CD14-positive monocyte (primary cell): ENCODE measurements around the gene MGAT5B. TPM values are rescaled to one million over a fixed set of nuclear protein-coding genes. Genes with fewer than 3 reads are reported as not detected.

Experiments
- DNase-seq, 3 donors: peaks; one replicate each; pipeline ENCODE4 v3.0.0-alpha.2; 2011 to 2022
- H2AFZ ChIP-seq: 2 replicates; pipeline ENCODE4 v1.6.0; 2012; ENCODE audit warnings: mild to moderate bottlenecking, low read depth, low read length, inconsistent platforms; ENCODE audit not compliant: insufficient read depth, poor library complexity, severe bottlenecking
- H3K27ac ChIP-seq, 2 donors: 1 replicate in 1 of 2; 2 replicates in 1 of 2; pipeline ENCODE4 v1.5.1; 2012 to 2013; ENCODE audit warnings: low read length in 2 of 2, control low read depth in 1 of 2, inconsistent platforms in 1 of 2, low read depth in 1 of 2, mild to moderate bottlenecking in 1 of 2
- H3K27me3 ChIP-seq, 2 donors: one replicate each; pipeline versions ENCODE4 v1.6.0 to v1.6.1; 2011 to 2013; ENCODE audit warnings: low read length in 2 of 2; ENCODE audit not compliant: control insufficient read depth in 2 of 2, insufficient read depth in 2 of 2
- H3K36me3 ChIP-seq, 2 donors: replicated peaks in 1 of 2; 1 replicate in 1 of 2; 2 replicates in 1 of 2; pipeline versions ENCODE4 v1.5.1 to v1.6.1; 2012 to 2013; ENCODE audit warnings: low read length in 2 of 2, control low read depth in 1 of 2, inconsistent platforms in 1 of 2, mild to moderate bottlenecking in 1 of 2; ENCODE audit not compliant: insufficient read depth in 2 of 2, control insufficient read depth in 1 of 2
- H3K4me1 ChIP-seq, 2 donors: 1 replicate in 1 of 2; 2 replicates in 1 of 2; pipeline versions ENCODE4 v1.5.1 to v1.6.1; 2012 to 2013; ENCODE audit warnings: low read length in 2 of 2, control low read depth in 1 of 2, inconsistent platforms in 1 of 2, mild to moderate bottlenecking in 1 of 2, moderate library complexity in 1 of 2; ENCODE audit not compliant: insufficient read depth in 2 of 2, control insufficient read depth in 1 of 2
- H3K4me2 ChIP-seq: replicated peaks from 2 replicates; pipeline ENCODE3; 2012; ENCODE audit warnings: low read length, moderate library complexity, mild to moderate bottlenecking; ENCODE audit not compliant: poor library complexity, severe bottlenecking; ENCODE audit errors: extremely low read depth
- H3K4me3 ChIP-seq, 3 experiments: fragments of 200-600 bp in 1 of 3; sonication (generic) in 1 of 3; replicated peaks in 1 of 3; 1 replicate in 2 of 3; 2 replicates in 1 of 3; pipeline ENCODE4 v1.5.1; 2011 to 2013; ENCODE audit warnings: low read length in 3 of 3, mild to moderate bottlenecking in 3 of 3, control low read depth in 2 of 3, low read depth in 2 of 3, inconsistent platforms in 1 of 3, moderate library complexity in 1 of 3
- H3K79me2 ChIP-seq: 2 replicates; pipeline ENCODE4 v1.6.0; 2012; ENCODE audit warnings: mild to moderate bottlenecking, control low read depth, inconsistent platforms, low read length, moderate library complexity; ENCODE audit not compliant: insufficient read depth
- H3K9ac ChIP-seq: 2 replicates; pipeline ENCODE4 v1.6.0; 2017; ENCODE audit warnings: low read length, mild to moderate bottlenecking; ENCODE audit not compliant: insufficient read depth, poor library complexity, severe bottlenecking
- H3K9me3 ChIP-seq, 2 donors: replicated peaks in 1 of 2; 1 replicate in 1 of 2; 2 replicates in 1 of 2; pipeline versions ENCODE4 v1.5.1 to v1.6.1; 2012 to 2013; ENCODE audit warnings: low read length in 2 of 2, control low read depth in 1 of 2; ENCODE audit not compliant: control insufficient read depth in 1 of 2, insufficient read depth in 1 of 2
- H4K20me1 ChIP-seq: 2 replicates; pipeline ENCODE4 v1.6.0; 2012; ENCODE audit warnings: mild to moderate bottlenecking, low read length, control low read depth, moderate library complexity; ENCODE audit not compliant: insufficient read depth
- H3K27ac Mint-ChIP-seq, 7 donors: one replicate each; pipeline ENCODE4 v1.8.0; 2020; ENCODE audit warnings: mild to moderate bottlenecking in 7 of 7, mixed read lengths in 7 of 7, moderate library complexity in 6 of 7, inconsistent platforms in 2 of 7
- H3K27me3 Mint-ChIP-seq, 3 donors: one replicate each; pipeline ENCODE4 v1.8.0; 2021 to 2022; ENCODE audit warnings: low read depth in 3 of 3, mild to moderate bottlenecking in 3 of 3, mixed read lengths in 3 of 3, moderate library complexity in 3 of 3, inconsistent platforms in 1 of 3
- H3K36me3 Mint-ChIP-seq, 2 donors: one replicate each; pipeline ENCODE4 v1.8.0; 2020; ENCODE audit warnings: mixed read lengths in 2 of 2, inconsistent platforms in 1 of 2, mild to moderate bottlenecking in 1 of 2
- H3K4me1 Mint-ChIP-seq: one replicate; pipeline ENCODE4 v1.8.0; 2020; ENCODE audit warnings: mild to moderate bottlenecking, mixed read lengths
- H3K4me3 Mint-ChIP-seq, 2 donors: one replicate each; pipeline ENCODE4 v1.8.0; 2020; ENCODE audit warnings: mild to moderate bottlenecking in 2 of 2, mixed read lengths in 2 of 2, moderate library complexity in 1 of 2
- H3K9me3 Mint-ChIP-seq, 7 donors: one replicate each; pipeline ENCODE4 v1.8.0; 2020 to 2022; ENCODE audit warnings: mixed read lengths in 7 of 7, mild to moderate bottlenecking in 6 of 7, moderate library complexity in 6 of 7, inconsistent platforms in 2 of 7
- CTCF ChIP-seq: fragments of 200-600 bp; IDR thresholded peaks from one replicate; pipeline ENCODE4 v1.8.0; 2022; ENCODE audit warnings: antibody characterized with exemption, mild to moderate bottlenecking
- WGBS: methylation state at CpG from one replicate; pipeline ENCODE4 v1.1.5; 2013; ENCODE audit warnings: missing lambda C conversion rate; ENCODE audit not compliant: insufficient coverage; 5-methylcytosine and 5-hydroxymethylcytosine counted together
- intact Hi-C, 2 donors: fragments of 100-400 bp; cut with micrococcal nuclease; formaldehyde crosslinking; loops; one replicate each; pipeline versions ENCODE4 v1.15.0 to v1.15.1; 2023
- polyA plus RNA-seq, 3 donors: library from polyadenylated mRNA; depleted of rRNA in 1 of 3; unstranded in 2 of 3; stranded (reverse) in 1 of 3; fragments of 300-500 nt in 2 of 3; fragments of >200 nt in 1 of 3; fragmentation: Illumina TruSeq in 2 of 3; gene quantifications; 1 replicate in 2 of 3; 2 replicates in 1 of 3; pipeline ENCODE4 v1.2.3, GENCODE V29; 2012 to 2021

The MGAT5B gene
- polyA plus RNA-seq, 3 donors = not detected

- no peak for TF ChIP-seq CTCF
- Histone ChIP-seq H3K9me3 (no peaks in the 10 kb centered on the region), H3K4me3 (no peak overlapping the region), H3K79me2 (no peaks in the 10 kb centered on the region), H3K36me3 (no peaks in the 10 kb centered on the region), H3K4me2 (no peak overlapping the region), H4K20me1 (no peaks in the 10 kb centered on the region), H3K27me3 (no peaks in the 10 kb centered on the region), H3K27ac (no peak overlapping the region), H3K9ac (no peak overlapping the region), H2AFZ (no peak overlapping the region), H3K4me1 (no peaks in the 10 kb centered on the region)
- Mint-ChIP-seq H3K27me3 (peaks cover 4 to 7% (median 5%) of the 10 kb centered on the region in 3 donors), H3K4me3 (no peak overlapping the region), H3K27ac (no peak overlapping the region), H3K36me3 (no peaks in the 10 kb centered on the region), H3K9me3 (peaks cover 0 to 3% (median 0%) of the 10 kb centered on the region in 7 donors), H3K4me1 (no peaks in the 10 kb centered on the region)
- intact Hi-C loops = no loop called here
- WGBS = 86% methylated on average over 11 of the region's 13 CpGs
- DNase-seq = no peak
Observed at GRCh38 chr17:76920364-76921139, 52.3 kb downstream of the MGAT5B start.

- Mint-ChIP-seq H3K27ac (no peak overlapping the region), H3K4me3 (no peak overlapping the region), H3K27me3 (peaks cover 4 to 7% (median 5%) of the 10 kb centered on the region in 3 donors), H3K9me3 (peaks cover 0 to 3% (median 0%) of the 10 kb centered on the region in 7 donors), H3K4me1 (no peaks in the 10 kb centered on the region), H3K36me3 (no peaks in the 10 kb centered on the region)
- Histone ChIP-seq H3K79me2 (no peaks in the 10 kb centered on the region), H4K20me1 (no peaks in the 10 kb centered on the region), H3K9me3 (no peaks in the 10 kb centered on the region), H3K27ac (no peak overlapping the region), H3K4me3 (no peak overlapping the region), H3K4me1 (no peaks in the 10 kb centered on the region), H3K9ac (no peak overlapping the region), H3K4me2 (no peak overlapping the region), H2AFZ (no peak overlapping the region), H3K36me3 (no peaks in the 10 kb centered on the region), H3K27me3 (no peaks in the 10 kb centered on the region)
- WGBS = 87% methylated on average over 8 of the region's 12 CpGs
- no peak for DNase-seq
- no peak for TF ChIP-seq CTCF
- intact Hi-C loops = no loop called here
Observed at GRCh38 chr17:76921340-76922036, 53.3 kb downstream of the MGAT5B start.
